WTC11 (cell line): ENCODE data around the gene PDZD8.

Source experiments
- ATF2 ChIP-seq: sonication (generic); formaldehyde crosslinking; IDR thresholded peaks from 2 replicates; pipeline ENCODE4 v1.8.1; 2022; ENCODE audit warnings: low read depth, missing genetic modification reagents, borderline replicate concordance
- JAZF1 ChIP-seq: fragments of 250-450 bp; sonication (Bioruptor Pico); IDR thresholded peaks from 2 replicates; pipeline ENCODE4 v1.9.0; 2021; ENCODE audit warnings: moderate library complexity, mild to moderate bottlenecking, inconsistent platforms
- TEAD4 ChIP-seq: sonication (generic); formaldehyde crosslinking; IDR thresholded peaks from 2 replicates; pipeline ENCODE4 v1.8.0; 2022; ENCODE audit warnings: mild to moderate bottlenecking, missing genetic modification reagents
- TF ChIP-seq, protein P1 (sequence below): fragments of 200-600 bp; IDR thresholded peaks from 2 replicates; pipeline ENCODE4 v1.8.0; 2022; ENCODE audit warnings: antibody characterized with exemption

GRCh38 chr10:117365612-117366011 is 9.6 kb downstream of the PDZD8 start:
- TF ChIP-seq, protein P1, sequence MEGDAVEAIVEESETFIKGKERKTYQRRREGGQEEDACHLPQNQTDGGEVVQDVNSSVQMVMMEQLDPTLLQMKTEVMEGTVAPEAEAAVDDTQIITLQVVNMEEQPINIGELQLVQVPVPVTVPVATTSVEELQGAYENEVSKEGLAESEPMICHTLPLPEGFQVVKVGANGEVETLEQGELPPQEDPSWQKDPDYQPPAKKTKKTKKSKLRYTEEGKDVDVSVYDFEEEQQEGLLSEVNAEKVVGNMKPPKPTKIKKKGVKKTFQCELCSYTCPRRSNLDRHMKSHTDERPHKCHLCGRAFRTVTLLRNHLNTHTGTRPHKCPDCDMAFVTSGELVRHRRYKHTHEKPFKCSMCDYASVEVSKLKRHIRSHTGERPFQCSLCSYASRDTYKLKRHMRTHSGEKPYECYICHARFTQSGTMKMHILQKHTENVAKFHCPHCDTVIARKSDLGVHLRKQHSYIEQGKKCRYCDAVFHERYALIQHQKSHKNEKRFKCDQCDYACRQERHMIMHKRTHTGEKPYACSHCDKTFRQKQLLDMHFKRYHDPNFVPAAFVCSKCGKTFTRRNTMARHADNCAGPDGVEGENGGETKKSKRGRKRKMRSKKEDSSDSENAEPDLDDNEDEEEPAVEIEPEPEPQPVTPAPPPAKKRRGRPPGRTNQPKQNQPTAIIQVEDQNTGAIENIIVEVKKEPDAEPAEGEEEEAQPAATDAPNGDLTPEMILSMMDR: no peak
- TF ChIP-seq TEAD4 (no peak), JAZF1 (CRISPR knock-in tag) (no peak), ATF2 (CRISPR knock-in tag) (no peak)
